OCI-LY3 (cell line): ENCODE measurements around the gene ELAVL4.

ENCODE experiments used
- EZH2phosphoT487 ChIP-seq: fragments of 200-600 bp; shearing (Covaris generic); IDR thresholded peaks from 2 replicates; pipeline ENCODE4 v1.6.1; 2018; ENCODE audit warnings: antibody characterized with exemption, mixed run types, low read depth
- TF ChIP-seq, protein P1 (sequence below): fragments of 200-600, 300-600 bp; sonication (generic); IDR thresholded peaks from 2 replicates; pipeline ENCODE4 v1.5.1; 2014; ENCODE audit warnings: antibody characterized with exemption, low read length, low read depth

DNA sequence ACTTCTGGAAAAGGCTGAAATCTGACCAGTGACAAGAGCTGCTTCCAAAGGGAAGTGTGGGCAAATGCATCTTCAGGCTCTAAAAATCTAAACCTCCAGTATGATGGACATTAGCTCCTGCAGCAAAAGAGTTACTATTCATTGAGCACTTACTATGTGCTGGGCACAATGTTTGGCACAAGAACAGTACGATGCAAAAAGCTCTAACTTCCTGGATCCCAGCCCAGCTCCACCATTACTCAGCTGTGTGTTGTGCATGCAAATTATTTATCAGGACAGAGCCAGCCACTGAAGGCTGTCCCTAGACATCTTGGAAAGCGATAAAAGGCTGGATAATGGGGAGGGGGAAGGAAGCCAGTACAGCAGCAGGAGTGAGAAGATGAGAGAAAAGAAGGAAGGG is 143.5 kb downstream of the ELAVL4 start:
- TF ChIP-seq, protein P1, sequence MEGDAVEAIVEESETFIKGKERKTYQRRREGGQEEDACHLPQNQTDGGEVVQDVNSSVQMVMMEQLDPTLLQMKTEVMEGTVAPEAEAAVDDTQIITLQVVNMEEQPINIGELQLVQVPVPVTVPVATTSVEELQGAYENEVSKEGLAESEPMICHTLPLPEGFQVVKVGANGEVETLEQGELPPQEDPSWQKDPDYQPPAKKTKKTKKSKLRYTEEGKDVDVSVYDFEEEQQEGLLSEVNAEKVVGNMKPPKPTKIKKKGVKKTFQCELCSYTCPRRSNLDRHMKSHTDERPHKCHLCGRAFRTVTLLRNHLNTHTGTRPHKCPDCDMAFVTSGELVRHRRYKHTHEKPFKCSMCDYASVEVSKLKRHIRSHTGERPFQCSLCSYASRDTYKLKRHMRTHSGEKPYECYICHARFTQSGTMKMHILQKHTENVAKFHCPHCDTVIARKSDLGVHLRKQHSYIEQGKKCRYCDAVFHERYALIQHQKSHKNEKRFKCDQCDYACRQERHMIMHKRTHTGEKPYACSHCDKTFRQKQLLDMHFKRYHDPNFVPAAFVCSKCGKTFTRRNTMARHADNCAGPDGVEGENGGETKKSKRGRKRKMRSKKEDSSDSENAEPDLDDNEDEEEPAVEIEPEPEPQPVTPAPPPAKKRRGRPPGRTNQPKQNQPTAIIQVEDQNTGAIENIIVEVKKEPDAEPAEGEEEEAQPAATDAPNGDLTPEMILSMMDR: no peak
- no peak for TF ChIP-seq EZH2phosphoT487
